IMR-90 (cell line): Measurements from ENCODE around the gene P2RY2. TPM values are rescaled to one million over a fixed set of nuclear protein-coding genes. Genes with fewer than 3 reads are reported as not detected.

Experiments
- ATAC-seq: fragments of 200-7000 bp; cut with Tn5 transposase; 2 replicates; pipeline ENCODE4 v1.9.1; 2020; ENCODE audit warnings: low read depth, mild to moderate bottlenecking, moderate library complexity
- BruUV-seq: library from RNA; stranded (reverse); fragments of 400-500 nt; replicated peaks from 2 replicates; lab custom pipeline; 2021; lab: Mats Ljungman, UMichigan
- CTCF ChIA-PET: fragments of 300-600 bp; formaldehyde crosslinking; extraction: SDS; loops from one replicate; lab custom pipeline; 2021; ENCODE audit warnings: antibody characterized with exemption; lab: Yijun Ruan, JAX
- POLR2A ChIA-PET: fragments of 300-600 bp; sonication (Branson Sonifier 250); formaldehyde crosslinking; loops from one replicate; lab custom pipeline; 2022; ENCODE audit warnings: antibody characterized with exemption; ENCODE audit not compliant: unreplicated experiment; lab: Charles Lee
- DNase-seq: peaks from one replicate; pipeline ENCODE4 v3.0.0; 2013
- H2AFZ ChIP-seq: replicated peaks from 2 replicates; pipeline ENCODE3; 2013; ENCODE audit warnings: low read length, mild to moderate bottlenecking; ENCODE audit not compliant: poor library complexity
- H2AK5ac ChIP-seq: 2 replicates; pipeline ENCODE4 v1.6.1; 2013; ENCODE audit warnings: low read depth, low read length, inconsistent platforms
- H2AK9ac ChIP-seq: replicated peaks from 2 replicates; pipeline ENCODE3; 2013; ENCODE audit warnings: mild to moderate bottlenecking, low read depth, low read length, moderate library complexity; ENCODE audit not compliant: poor library complexity
- H2BK120ac ChIP-seq: 2 replicates; pipeline ENCODE4 v1.6.1; 2013; ENCODE audit warnings: low read depth, low read length, inconsistent platforms
- H2BK15ac ChIP-seq: 3 replicates; pipeline ENCODE4 v1.6.1; 2013; ENCODE audit warnings: low read depth, low read length, inconsistent platforms
- H2BK20ac ChIP-seq: 2 replicates; pipeline ENCODE4 v1.6.1; 2013; ENCODE audit warnings: low read depth, mild to moderate bottlenecking, inconsistent platforms, low read length, moderate library complexity
- H2BK5ac ChIP-seq: 2 replicates; pipeline ENCODE4 v1.6.1; 2013; ENCODE audit warnings: mild to moderate bottlenecking, low read depth, low read length, inconsistent platforms; ENCODE audit not compliant: poor library complexity, severe bottlenecking
- H3K14ac ChIP-seq: replicated peaks from 2 replicates; pipeline ENCODE4 v1.6.1; 2013; ENCODE audit warnings: low read depth, low read length, inconsistent platforms
- H3K18ac ChIP-seq: 2 replicates; pipeline ENCODE4 v1.6.1; 2013; ENCODE audit warnings: low read depth, low read length, control low read depth
- H3K23ac ChIP-seq: 2 replicates; pipeline ENCODE4 v1.6.1; 2013; ENCODE audit warnings: low read depth, low read length, inconsistent platforms
- H3K27ac ChIP-seq: 2 replicates; pipeline ENCODE4 v1.5.1; 2013; ENCODE audit warnings: mild to moderate bottlenecking, control low read depth, low read length; ENCODE audit not compliant: insufficient read depth
- H3K27me3 ChIP-seq: 2 replicates; pipeline ENCODE4 v1.6.1; 2013; ENCODE audit warnings: low read length; ENCODE audit not compliant: control insufficient read depth, insufficient read depth
- H3K36me3 ChIP-seq: 2 replicates; pipeline ENCODE4 v1.6.1; 2013; ENCODE audit warnings: low read length, mixed read lengths; ENCODE audit not compliant: control insufficient read depth, insufficient read depth
- H3K4ac ChIP-seq: 2 replicates; pipeline ENCODE4 v1.6.1; 2013; ENCODE audit warnings: low read depth, low read length, inconsistent platforms
- H3K4me1 ChIP-seq: 2 replicates; pipeline ENCODE4 v1.6.1; 2013; ENCODE audit warnings: low read length, mixed read lengths; ENCODE audit not compliant: control insufficient read depth, insufficient read depth
- H3K4me2 ChIP-seq: 2 replicates; pipeline ENCODE4 v1.6.1; 2013; ENCODE audit warnings: low read depth, mild to moderate bottlenecking, control low read depth, low read length, moderate library complexity
- H3K4me3 ChIP-seq: 2 replicates; pipeline ENCODE4 v1.5.1; 2013; ENCODE audit warnings: low read depth, mild to moderate bottlenecking, control low read depth, low read length, moderate library complexity; ENCODE audit not compliant: insufficient read depth
- H3K56ac ChIP-seq: 2 replicates; pipeline ENCODE4 v1.6.1; 2013; ENCODE audit warnings: low read length, inconsistent platforms; ENCODE audit not compliant: insufficient read depth; ENCODE audit errors: extremely low read depth
- H3K79me1 ChIP-seq, 2 experiments: 2 replicates each; pipeline ENCODE4 v1.6.1; 2013; ENCODE audit warnings: low read length in 2 of 2, inconsistent platforms in 1 of 2, low read depth in 1 of 2
- H3K9ac ChIP-seq: 2 replicates; pipeline ENCODE4 v1.6.1; 2013; ENCODE audit warnings: low read depth, low read length, control low read depth
- H3K9me1 ChIP-seq: 2 replicates; pipeline ENCODE4 v1.6.1; 2013; ENCODE audit warnings: low read length, inconsistent platforms; ENCODE audit not compliant: insufficient read depth
- H3K9me3 ChIP-seq: 2 replicates; pipeline ENCODE4 v1.6.1; 2013; ENCODE audit warnings: low read length; ENCODE audit not compliant: control insufficient read depth, insufficient read depth
- H4K20me1 ChIP-seq: 2 replicates; pipeline ENCODE4 v1.6.1; 2013; ENCODE audit warnings: low read length, inconsistent platforms; ENCODE audit not compliant: insufficient read depth
- H4K5ac ChIP-seq: 2 replicates; pipeline ENCODE4 v1.6.1; 2013; ENCODE audit warnings: mild to moderate bottlenecking, low read depth, low read length, control low read depth
- H4K8ac ChIP-seq, 2 experiments: 2 replicates each; pipeline ENCODE4 v1.6.1; 2013; ENCODE audit warnings: low read depth in 2 of 2, low read length in 2 of 2, control low read depth in 1 of 2, inconsistent platforms in 1 of 2
- H4K91ac ChIP-seq: 2 replicates; pipeline ENCODE4 v1.6.1; 2013; ENCODE audit warnings: low read depth, low read length, inconsistent platforms; ENCODE audit not compliant: insufficient read depth
- BHLHE40 ChIP-seq: fragments of 150-350 bp; IDR thresholded peaks from 2 replicates; pipeline ENCODE4 v1.6.1; 2016; ENCODE audit warnings: mild to moderate bottlenecking, low read depth, low read length
- CHD1 ChIP-seq: IDR thresholded peaks from 2 replicates; pipeline ENCODE4 v1.6.1; 2012; ENCODE audit warnings: low read depth, low read length, improper control_type of control experiment
- MAFK ChIP-seq: IDR thresholded peaks from 2 replicates; pipeline ENCODE4 v1.6.1; 2012; ENCODE audit warnings: low read depth, low read length, improper control_type of control experiment
- MAZ ChIP-seq: IDR thresholded peaks from 2 replicates; pipeline ENCODE4 v1.6.1; 2012; ENCODE audit warnings: low read depth, mild to moderate bottlenecking, low read length, improper control_type of control experiment, moderate library complexity, borderline replicate concordance
- NFE2L2 ChIP-seq: fragments of 150-350 bp; IDR thresholded peaks from 2 replicates; pipeline ENCODE4 v1.6.1; 2016; ENCODE audit warnings: low read depth, mild to moderate bottlenecking, low read length
- POLR2A ChIP-seq: IDR thresholded peaks from 2 replicates; pipeline ENCODE4 v1.6.1; 2012; ENCODE audit warnings: mild to moderate bottlenecking, low read depth, low read length
- RAD21 ChIP-seq: IDR thresholded peaks from 2 replicates; pipeline ENCODE4 v1.6.1; 2012; ENCODE audit warnings: low read length, improper control_type of control experiment
- RFX5 ChIP-seq: IDR thresholded peaks from 2 replicates; pipeline ENCODE4 v1.8.0; 2012; ENCODE audit warnings: low read depth, mild to moderate bottlenecking, low read length, moderate library complexity
- SMC3 ChIP-seq: fragments of 150-350 bp; IDR thresholded peaks from 2 replicates; pipeline ENCODE4 v1.6.1; 2016; ENCODE audit warnings: low read depth, mild to moderate bottlenecking, antibody characterized with exemption, low read length, moderate library complexity
- WGBS, 2 experiments: methylation state at CpG; one replicate each; pipeline versions ENCODE4 v1.1.5 to v1.1.7; 2013; ENCODE audit warnings: missing lambda C conversion rate in 2 of 2; ENCODE audit not compliant: insufficient read length in 1 of 2; ENCODE audit errors: extremely low coverage in 2 of 2; 5-methylcytosine and 5-hydroxymethylcytosine counted together
- dilution Hi-C: fragments of 300-500 bp; cut with HindIII; formaldehyde crosslinking; loops from one replicate; pipeline ENCODE4 v1.14.3; 2018; ENCODE audit warnings: low sequenced_read_pairs; ENCODE audit not compliant: unreplicated experiment
- in situ Hi-C: fragments of 300-500 bp; cut with MboI; formaldehyde crosslinking; loops from 3 replicates; pipeline ENCODE4 v1.14.3; 2019; ENCODE audit warnings: low sequenced_read_pairs, inconsistent platforms, mixed read lengths
- intact Hi-C: fragments of 100-400 bp; cut with micrococcal nuclease; formaldehyde crosslinking; loops from 2 replicates; pipeline ENCODE4 v1.10.0; 2022
- polyA plus RNA-seq, 3 experiments: library from polyadenylated mRNA; depleted of rRNA; stranded (reverse); fragments of >200 nt; gene quantifications; 2 replicates each; pipeline ENCODE4 v1.2.3, GENCODE V29; 2012; ENCODE audit warnings: low replicate concordance in 1 of 3
- total RNA-seq: library from RNA; depleted of rRNA; stranded (reverse); fragments of >200 nt; gene quantifications from 2 replicates; pipeline ENCODE4 v1.2.3, GENCODE V29; 2012
- TF ChIP-seq, protein P1 (sequence below): fragments of 150-350 bp; IDR thresholded peaks from 2 replicates; pipeline ENCODE4 v1.6.1; 2017; ENCODE audit warnings: mild to moderate bottlenecking, antibody characterized with exemption, low read length, low read depth
- TF ChIP-seq, protein P2 (sequence below): fragments of 150-350 bp; IDR thresholded peaks from 2 replicates; pipeline ENCODE4 v1.6.1; 2016; ENCODE audit warnings: low read depth, mild to moderate bottlenecking, low read length, moderate library complexity, borderline replicate concordance
- TF ChIP-seq, protein P3 (sequence below): conservative IDR thresholded peaks from 2 replicates; pipeline ENCODE4 v1.5.1; 2012; ENCODE audit warnings: mild to moderate bottlenecking, low read depth, low read length, improper control_type of control experiment

Gene P2RY2
- total and polyA plus RNA-seq, 2 of the 4 experiments (the other 2 are of a cell fraction), result not detected

- no peak for ATAC-seq
- no peaks in the 10 kb centered on the region for H3K4me1 ChIP-seq
- BruUV-seq, result no TSS peak
- no peak overlapping the region for H3K18ac ChIP-seq
- no peaks in the 10 kb centered on the region for H3K79me1 ChIP-seq
- intact Hi-C loops (no loop called here), in situ Hi-C loops (loop anchor here (10.0 kb wide), 1 partner anchor 559 kb away; no protein-coding TSS in a partner anchor), dilution Hi-C loops (no loop called here)
- POLR2A ChIA-PET, result no interaction called here
- no peak overlapping the region for H3K4ac ChIP-seq
- no peak overlapping the region for H2BK5ac ChIP-seq
- no peak overlapping the region for H2BK20ac ChIP-seq
- no peak overlapping the region for H4K91ac ChIP-seq
- no peak overlapping the region for H2AK5ac ChIP-seq
- H2BK120ac ChIP-seq, result no peak overlapping the region
- peak overlapping the region; percentile 29 for H2AFZ ChIP-seq
- H3K56ac ChIP-seq, result no peak overlapping the region
- whole genome bisulfite sequencing, 2 experiments, result 55% methylated on average over 9 of the region's 10 CpGs; no CpG with 5 or more reads in 1 of the 2 experiments
- H3K23ac ChIP-seq, result no peak overlapping the region
- H4K5ac ChIP-seq, result no peak overlapping the region
- no peak overlapping the region for H3K9ac ChIP-seq
- no peak overlapping the region for H2AK9ac ChIP-seq
- no peak overlapping the region for H2BK15ac ChIP-seq
- no peak overlapping the region for H4K8ac ChIP-seq
- H3K36me3 ChIP-seq, result no peaks in the 10 kb centered on the region
- no peaks in the 10 kb centered on the region; the same call in 1 of the 2 replicates for H3K9me1 ChIP-seq
- H3K27ac ChIP-seq, result no peak overlapping the region
- H3K4me2 ChIP-seq, result no peak overlapping the region
- no peaks in the 10 kb centered on the region for H3K9me3 ChIP-seq
- TF ChIP-seq CHD1 (no peak), BHLHE40 (no peak), NFE2L2 (no peak), SMC3 (no peak), MAZ (no peak), RFX5 (no peak), RAD21 (no peak), POLR2A (no peak), MAFK (no peak)
- TF ChIP-seq, protein P1, sequence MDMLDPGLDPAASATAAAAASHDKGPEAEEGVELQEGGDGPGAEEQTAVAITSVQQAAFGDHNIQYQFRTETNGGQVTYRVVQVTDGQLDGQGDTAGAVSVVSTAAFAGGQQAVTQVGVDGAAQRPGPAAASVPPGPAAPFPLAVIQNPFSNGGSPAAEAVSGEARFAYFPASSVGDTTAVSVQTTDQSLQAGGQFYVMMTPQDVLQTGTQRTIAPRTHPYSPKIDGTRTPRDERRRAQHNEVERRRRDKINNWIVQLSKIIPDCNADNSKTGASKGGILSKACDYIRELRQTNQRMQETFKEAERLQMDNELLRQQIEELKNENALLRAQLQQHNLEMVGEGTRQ, result no peak
- TF ChIP-seq, protein P2, sequence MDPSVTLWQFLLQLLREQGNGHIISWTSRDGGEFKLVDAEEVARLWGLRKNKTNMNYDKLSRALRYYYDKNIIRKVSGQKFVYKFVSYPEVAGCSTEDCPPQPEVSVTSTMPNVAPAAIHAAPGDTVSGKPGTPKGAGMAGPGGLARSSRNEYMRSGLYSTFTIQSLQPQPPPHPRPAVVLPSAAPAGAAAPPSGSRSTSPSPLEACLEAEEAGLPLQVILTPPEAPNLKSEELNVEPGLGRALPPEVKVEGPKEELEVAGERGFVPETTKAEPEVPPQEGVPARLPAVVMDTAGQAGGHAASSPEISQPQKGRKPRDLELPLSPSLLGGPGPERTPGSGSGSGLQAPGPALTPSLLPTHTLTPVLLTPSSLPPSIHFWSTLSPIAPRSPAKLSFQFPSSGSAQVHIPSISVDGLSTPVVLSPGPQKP, result no peak
- TF ChIP-seq, protein P3, sequence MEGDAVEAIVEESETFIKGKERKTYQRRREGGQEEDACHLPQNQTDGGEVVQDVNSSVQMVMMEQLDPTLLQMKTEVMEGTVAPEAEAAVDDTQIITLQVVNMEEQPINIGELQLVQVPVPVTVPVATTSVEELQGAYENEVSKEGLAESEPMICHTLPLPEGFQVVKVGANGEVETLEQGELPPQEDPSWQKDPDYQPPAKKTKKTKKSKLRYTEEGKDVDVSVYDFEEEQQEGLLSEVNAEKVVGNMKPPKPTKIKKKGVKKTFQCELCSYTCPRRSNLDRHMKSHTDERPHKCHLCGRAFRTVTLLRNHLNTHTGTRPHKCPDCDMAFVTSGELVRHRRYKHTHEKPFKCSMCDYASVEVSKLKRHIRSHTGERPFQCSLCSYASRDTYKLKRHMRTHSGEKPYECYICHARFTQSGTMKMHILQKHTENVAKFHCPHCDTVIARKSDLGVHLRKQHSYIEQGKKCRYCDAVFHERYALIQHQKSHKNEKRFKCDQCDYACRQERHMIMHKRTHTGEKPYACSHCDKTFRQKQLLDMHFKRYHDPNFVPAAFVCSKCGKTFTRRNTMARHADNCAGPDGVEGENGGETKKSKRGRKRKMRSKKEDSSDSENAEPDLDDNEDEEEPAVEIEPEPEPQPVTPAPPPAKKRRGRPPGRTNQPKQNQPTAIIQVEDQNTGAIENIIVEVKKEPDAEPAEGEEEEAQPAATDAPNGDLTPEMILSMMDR, result no peak
- H4K20me1 ChIP-seq, result no peaks in the 10 kb centered on the region
- H3K14ac ChIP-seq, result no peak overlapping the region
- no peak overlapping the region for H3K4me3 ChIP-seq
- H3K27me3 ChIP-seq, result peaks cover 16% of the 10 kb centered on the region; the same call in 1 of the 2 replicates
- no peak for DNase-seq
- CTCF ChIA-PET, result no interaction called here
Measured at GRCh38 chr11:73283276-73284000, 65.4 kb downstream of the P2RY2 start.
